Lower lobe of right lung (tissue), 2 donors: ENCODE measurements around the gene ZNF169. TPM values are rescaled to one million over a fixed set of nuclear protein-coding genes. Genes with fewer than 3 reads are reported as not detected.
"Not testable (repeated sequence)": the region's sequence is repeated elsewhere in the genome, so short reads cannot be mapped to it uniquely, and the experiment has no call there.

Source experiments
- ATAC-seq, 2 donors: fragments of 200-7000 bp; cut with Tn5 transposase; one replicate each; pipeline ENCODE4 v1.9.1; 2020 to 2022; ENCODE audit warnings: mild to moderate bottlenecking in 2 of 2, moderate library complexity in 2 of 2
- DNase-seq: peaks from one replicate; pipeline ENCODE4 v3.0.0-alpha.2; 2020
- H3K27ac ChIP-seq: fragments of 200-600 bp; one replicate; pipeline ENCODE4 v1.8.0; 2022
- H3K27me3 ChIP-seq: fragments of 200-600 bp; one replicate; pipeline ENCODE4 v1.8.0; 2022; ENCODE audit warnings: low read depth
- H3K36me3 ChIP-seq: fragments of 200-600 bp; one replicate; pipeline ENCODE4 v1.8.0; 2022; ENCODE audit warnings: mild to moderate bottlenecking
- H3K4me1 ChIP-seq: fragments of 200-600 bp; one replicate; pipeline ENCODE4 v1.8.0; 2022
- H3K4me3 ChIP-seq: fragments of 200-600 bp; one replicate; pipeline ENCODE4 v1.8.0; 2022; ENCODE audit warnings: mild to moderate bottlenecking
- H3K9me3 ChIP-seq: fragments of 200-600 bp; one replicate; pipeline ENCODE4 v1.8.0; 2022
- intact Hi-C: fragments of 100-400 bp; cut with DNase I; formaldehyde crosslinking; loops from one replicate; pipeline ENCODE4 v1.11.0; 2022
- total RNA-seq: library from RNA; stranded (reverse); fragmentation: NEBNext Ultra II Directional; extraction: Animal tissue kit (Norgen Biotek cat#: 25700); gene quantifications from one replicate; pipeline ENCODE4 v1.2.1, GENCODE V29; 2021
- TF ChIP-seq, protein P1 (sequence below): fragments of 200-600 bp; IDR thresholded peaks from one replicate; pipeline ENCODE4 v1.8.0; 2022; ENCODE audit warnings: antibody characterized with exemption, mild to moderate bottlenecking
- donor health status: DM: no; HTN: yes; CAD: no; lungs with severe emphysema.

Gene ZNF169
- total RNA-seq, 1 donor from 2014 or later, result 6.1 TPM

DNA sequence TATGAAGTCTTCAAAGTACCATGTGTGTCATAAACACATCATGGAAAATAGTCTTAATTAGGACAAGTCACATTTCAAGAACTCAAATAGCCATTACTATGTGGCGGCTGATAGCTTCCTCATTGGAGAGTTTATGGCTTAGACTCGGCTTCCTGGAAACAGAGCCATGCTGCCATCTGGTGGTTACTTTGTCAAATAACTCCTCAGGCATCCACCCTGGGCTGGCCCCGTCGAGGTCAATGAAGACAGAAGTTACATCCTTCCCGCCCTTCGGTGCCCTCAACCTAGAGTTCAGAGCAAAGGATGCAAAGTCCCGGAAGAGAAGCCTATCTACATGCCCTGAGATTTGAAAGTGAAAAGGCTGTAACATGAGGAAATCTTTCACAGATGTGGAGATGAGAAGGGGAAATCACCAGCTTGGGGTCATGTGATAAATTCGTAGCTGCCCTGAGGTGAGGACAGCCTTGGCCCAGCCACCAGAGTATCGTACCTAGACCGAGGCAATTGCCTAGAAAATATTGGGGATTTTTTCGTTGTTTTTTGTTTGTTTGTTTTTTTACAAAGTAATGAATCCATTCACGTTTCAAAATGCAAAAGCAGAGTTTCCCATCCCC is 45.5 kb upstream of the ZNF169 start:
- Histone ChIP-seq H3K36me3 (no peaks in the 10 kb centered on the region), H3K27ac (no peak overlapping the region), H3K9me3 (no peaks in the 10 kb centered on the region), H3K4me3 (no peak overlapping the region), H3K4me1 (no peaks in the 10 kb centered on the region), H3K27me3 (no peaks in the 10 kb centered on the region)
- ATAC-seq (peak; percentile 96), DNase-seq (peak; percentile 76)
- TF ChIP-seq, protein P1, sequence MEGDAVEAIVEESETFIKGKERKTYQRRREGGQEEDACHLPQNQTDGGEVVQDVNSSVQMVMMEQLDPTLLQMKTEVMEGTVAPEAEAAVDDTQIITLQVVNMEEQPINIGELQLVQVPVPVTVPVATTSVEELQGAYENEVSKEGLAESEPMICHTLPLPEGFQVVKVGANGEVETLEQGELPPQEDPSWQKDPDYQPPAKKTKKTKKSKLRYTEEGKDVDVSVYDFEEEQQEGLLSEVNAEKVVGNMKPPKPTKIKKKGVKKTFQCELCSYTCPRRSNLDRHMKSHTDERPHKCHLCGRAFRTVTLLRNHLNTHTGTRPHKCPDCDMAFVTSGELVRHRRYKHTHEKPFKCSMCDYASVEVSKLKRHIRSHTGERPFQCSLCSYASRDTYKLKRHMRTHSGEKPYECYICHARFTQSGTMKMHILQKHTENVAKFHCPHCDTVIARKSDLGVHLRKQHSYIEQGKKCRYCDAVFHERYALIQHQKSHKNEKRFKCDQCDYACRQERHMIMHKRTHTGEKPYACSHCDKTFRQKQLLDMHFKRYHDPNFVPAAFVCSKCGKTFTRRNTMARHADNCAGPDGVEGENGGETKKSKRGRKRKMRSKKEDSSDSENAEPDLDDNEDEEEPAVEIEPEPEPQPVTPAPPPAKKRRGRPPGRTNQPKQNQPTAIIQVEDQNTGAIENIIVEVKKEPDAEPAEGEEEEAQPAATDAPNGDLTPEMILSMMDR, result peak; percentile 91
- intact Hi-C loops, result loop anchor here (5.0 kb wide), 1 partner anchor 146 kb away; no protein-coding TSS in a partner anchor

DNA sequence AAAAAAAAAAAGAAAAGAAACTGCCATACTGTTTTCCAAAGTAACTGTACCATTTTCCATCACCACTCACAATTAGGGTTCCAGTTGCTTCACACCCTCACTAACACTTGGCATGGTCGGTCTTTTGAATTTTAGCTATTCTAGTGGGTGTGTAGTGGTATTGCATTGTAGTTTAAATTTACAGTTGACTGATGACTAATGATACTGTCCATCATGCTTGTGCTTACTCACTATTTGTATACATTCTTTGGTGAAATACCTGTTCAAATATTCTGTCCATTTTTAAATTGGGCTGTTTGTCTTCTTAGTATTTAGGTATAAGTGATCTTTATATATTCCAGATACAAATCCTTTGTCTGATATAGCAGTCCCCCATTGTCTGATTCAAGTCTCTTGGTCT is 36.2 kb upstream of the ZNF169 start:
- no peak overlapping the region for H3K4me3 ChIP-seq
- ATAC-seq (no peak), DNase-seq (no peak)
- no peak overlapping the region for H3K27ac ChIP-seq
- H3K27me3 ChIP-seq, result no peaks in the 10 kb centered on the region
- H3K9me3 ChIP-seq, result peaks cover 4% of the 10 kb centered on the region
- TF ChIP-seq, protein P1, result no peak
- no peaks in the 10 kb centered on the region for H3K36me3 ChIP-seq
- intact Hi-C loops, result no loop called here
- H3K4me1 ChIP-seq, result no peaks in the 10 kb centered on the region

DNA sequence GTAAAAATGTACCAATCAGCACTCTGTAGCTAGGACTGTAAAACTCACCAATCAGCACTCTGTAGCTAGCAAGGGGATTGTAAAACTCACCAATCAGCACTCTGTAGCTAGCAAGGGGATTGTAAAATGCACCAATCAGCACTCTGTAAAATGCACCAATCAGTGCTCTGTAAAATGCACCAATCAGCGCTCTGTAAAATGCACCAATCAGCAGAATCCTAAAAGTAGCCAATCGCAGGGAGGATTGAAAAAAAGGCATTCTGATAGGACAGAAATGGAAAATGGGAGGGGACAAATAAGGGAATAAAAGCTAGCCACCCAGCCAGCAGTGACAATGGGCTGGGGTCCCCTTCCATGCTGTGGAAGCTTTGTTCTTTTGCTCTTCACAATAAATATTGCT is 33.7 kb upstream of the ZNF169 start:
- not testable (repeated sequence) for ATAC-seq, H3K36me3 ChIP-seq

DNA sequence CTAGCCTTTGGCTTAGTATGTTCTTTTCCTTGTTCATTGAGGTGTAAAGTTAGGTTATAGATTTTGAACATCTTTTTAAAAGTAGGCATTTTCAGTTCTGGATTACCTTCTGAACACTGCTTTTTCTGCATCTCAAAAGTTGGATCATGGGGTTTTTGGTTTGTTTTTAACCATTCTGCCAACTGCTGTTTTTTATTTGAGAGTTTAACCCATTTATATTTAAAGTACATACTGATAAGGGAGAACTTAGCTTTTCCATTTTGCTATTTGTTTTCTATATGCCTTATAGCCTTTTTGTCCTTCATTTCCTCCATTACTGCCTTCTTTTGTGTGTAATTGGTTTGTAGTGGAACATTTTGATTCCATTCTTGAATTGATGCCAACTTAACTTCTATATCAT is 30.5 kb upstream of the ZNF169 start:
- H3K27ac ChIP-seq, result no peak overlapping the region
- intact Hi-C loops, result no loop called here
- ATAC-seq (no peak), DNase-seq (no peak)
- H3K9me3 ChIP-seq, result peaks cover 16% of the 10 kb centered on the region
- no peak overlapping the region for H3K4me3 ChIP-seq
- no peaks in the 10 kb centered on the region for H3K36me3 ChIP-seq
- TF ChIP-seq, protein P1, result no peak
- no peaks in the 10 kb centered on the region for H3K4me1 ChIP-seq
- no peaks in the 10 kb centered on the region for H3K27me3 ChIP-seq

More for the DNA sequence above, 33.7 kb upstream of the ZNF169 start:
- H3K4me3 ChIP-seq, H3K27ac ChIP-seq, DNase-seq, intact Hi-C loops, H3K4me1 ChIP-seq, H3K27me3 ChIP-seq: not testable (repeated sequence)
- peaks cover 16% of the 10 kb centered on the region for H3K9me3 ChIP-seq

DNA sequence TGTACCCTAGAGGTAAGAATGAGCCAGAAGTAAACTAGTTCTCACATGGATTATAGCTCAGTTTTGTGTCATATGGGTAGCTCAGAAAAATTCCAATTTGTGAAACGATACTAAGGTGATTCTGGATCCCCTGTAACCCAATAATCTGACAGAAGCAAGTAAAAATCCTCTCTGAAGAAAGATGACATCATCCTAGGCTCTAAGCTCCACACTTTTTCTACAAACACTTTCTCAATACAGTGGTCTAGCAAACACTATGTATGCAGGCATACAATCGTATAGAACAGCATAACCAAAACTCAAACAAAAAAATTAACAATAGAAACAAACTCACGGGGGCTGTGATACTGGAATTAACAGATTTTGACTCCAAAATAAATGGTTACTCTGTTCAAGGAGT is 26.7 kb upstream of the ZNF169 start:
- no peaks in the 10 kb centered on the region for H3K27me3 ChIP-seq
- TF ChIP-seq, protein P1, result no peak
- H3K36me3 ChIP-seq, result no peaks in the 10 kb centered on the region
- DNase-seq (no peak), ATAC-seq (no peak)
- H3K4me1 ChIP-seq, result no peaks in the 10 kb centered on the region
- peaks cover 11% of the 10 kb centered on the region for H3K9me3 ChIP-seq
- no peak overlapping the region for H3K27ac ChIP-seq
- intact Hi-C loops, result no loop called here
- no peak overlapping the region for H3K4me3 ChIP-seq

DNA sequence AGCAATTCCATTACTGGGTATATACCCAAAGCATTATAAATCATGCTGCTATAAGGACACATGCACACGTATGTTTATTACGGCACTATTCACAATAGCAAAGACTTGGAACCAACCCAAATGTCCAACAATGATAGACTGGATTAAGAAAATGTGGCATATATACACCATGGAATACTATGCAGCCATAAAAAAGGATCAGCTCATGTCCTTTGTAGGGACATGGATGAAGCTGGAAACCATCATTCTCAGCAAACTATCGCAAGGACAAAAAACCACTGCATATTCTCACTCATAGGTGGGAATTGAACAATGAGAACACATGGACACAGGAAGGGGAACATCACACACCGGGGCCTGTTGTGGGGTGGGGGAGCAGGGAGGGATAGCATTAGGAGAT is 18.0 kb upstream of the ZNF169 start:
- H3K27me3 ChIP-seq, H3K9me3 ChIP-seq, H3K4me3 ChIP-seq, H3K4me1 ChIP-seq, ATAC-seq, H3K27ac ChIP-seq, DNase-seq, H3K36me3 ChIP-seq, intact Hi-C loops: not testable (repeated sequence)
